PFSK-1 (cell line): Measurements from ENCODE around the gene PITHD1.

Source experiments
- FOXP2 ChIP-seq: optimal IDR thresholded peaks from 2 replicates; pipeline ENCODE3; 2011; ENCODE audit warnings: borderline replicate concordance, control low read depth, inconsistent platforms; ENCODE audit not compliant: insufficient read depth; ENCODE audit errors: extremely low read length, extremely low read depth
- POLR2AphosphoS5 ChIP-seq: IDR thresholded peaks from 2 replicates; pipeline ENCODE4 v1.6.1; 2012; ENCODE audit warnings: low read depth, mild to moderate bottlenecking, control low read depth, low read length, moderate library complexity
- REST ChIP-seq, 2 experiments: IDR thresholded peaks; 2 replicates each; pipeline versions ENCODE4 v1.6.1 to v1.8.0; 2011 to 2012; ENCODE audit warnings: low read depth in 2 of 2, low read length in 2 of 2, control low read depth in 1 of 2, inconsistent platforms in 1 of 2, mild to moderate bottlenecking in 1 of 2, moderate library complexity in 1 of 2; ENCODE audit not compliant: insufficient read depth in 1 of 2
- SIN3A ChIP-seq: IDR thresholded peaks from 2 replicates; pipeline ENCODE4 v1.6.1; 2012; ENCODE audit warnings: mild to moderate bottlenecking, low read length, moderate library complexity, borderline replicate concordance; ENCODE audit not compliant: insufficient read depth
- TAF1 ChIP-seq: IDR thresholded peaks from 2 replicates; pipeline ENCODE4 v1.6.1; 2012; ENCODE audit warnings: low read length, control low read depth, borderline replicate concordance; ENCODE audit not compliant: insufficient read depth

Gene PITHD1

GRCh38 chr1:23774174-23774880 lies 3.9 kb upstream of the PITHD1 start:
- TF ChIP-seq TAF1 (no peak), SIN3A (no peak), FOXP2 (no peak), POLR2AphosphoS5 (no peak)

DNA sequence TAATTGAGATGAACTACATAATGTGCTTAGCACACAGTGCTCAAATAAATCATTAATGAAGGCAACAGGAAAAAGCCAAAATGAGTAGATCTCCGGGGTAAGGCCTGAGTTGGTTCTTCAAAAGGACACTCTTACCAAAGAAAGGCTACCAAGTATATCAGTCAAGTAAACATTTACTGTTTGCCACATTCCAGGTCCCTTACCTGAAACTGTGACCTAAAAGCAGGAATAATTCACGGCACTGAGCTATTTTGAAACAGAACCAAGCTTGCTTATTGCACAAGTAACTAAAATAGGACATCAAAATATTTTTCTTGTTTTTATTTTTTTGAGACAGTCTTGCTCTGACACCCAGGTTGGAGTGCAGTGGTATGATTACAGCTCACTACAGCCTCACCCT lies 2.0 kb upstream of the PITHD1 start:
- TF ChIP-seq REST (IDR thresholded peaks at IDR 0.05; ENCODE audit: insufficient read depth in 1 of 2, low read depth in 2 of 2, low read length in 2 of 2) (no peak), TAF1 (no peak), SIN3A (no peak), POLR2AphosphoS5 (no peak), FOXP2 (no peak)

DNA sequence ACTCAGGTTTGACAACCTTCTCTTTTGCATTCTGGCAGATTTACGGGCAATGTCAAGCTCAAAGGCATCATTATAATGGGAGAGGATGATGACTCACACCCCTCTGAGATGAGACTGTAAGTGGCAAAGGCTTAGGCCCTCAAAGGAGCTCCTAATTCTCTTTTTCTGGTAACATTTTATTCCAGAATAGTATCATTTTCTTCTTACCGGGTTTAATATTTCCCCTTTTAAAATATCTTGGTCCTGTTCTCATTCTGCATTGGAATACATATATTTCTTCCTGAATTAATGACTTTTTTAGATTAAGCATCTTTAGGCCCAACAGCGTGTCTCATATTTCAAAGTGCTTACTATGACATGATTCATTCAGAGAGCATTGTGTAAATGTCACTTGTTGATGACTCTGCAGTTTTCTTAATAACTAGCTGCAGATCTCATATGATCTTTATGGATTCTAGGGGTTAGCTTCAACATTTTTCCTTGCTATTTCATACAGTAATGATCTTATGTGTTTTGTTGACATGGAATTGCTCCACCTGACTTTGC lies 1.7 kb downstream of the PITHD1 start:
- no peak for TF ChIP-seq REST (IDR thresholded peaks at IDR 0.05; ENCODE audit: insufficient read depth in 1 of 2, low read depth in 2 of 2, low read length in 2 of 2)
- TF ChIP-seq FOXP2: no peak
- no peak for TF ChIP-seq SIN3A
- TF ChIP-seq POLR2AphosphoS5: no peak
- TF ChIP-seq TAF1: no peak

DNA sequence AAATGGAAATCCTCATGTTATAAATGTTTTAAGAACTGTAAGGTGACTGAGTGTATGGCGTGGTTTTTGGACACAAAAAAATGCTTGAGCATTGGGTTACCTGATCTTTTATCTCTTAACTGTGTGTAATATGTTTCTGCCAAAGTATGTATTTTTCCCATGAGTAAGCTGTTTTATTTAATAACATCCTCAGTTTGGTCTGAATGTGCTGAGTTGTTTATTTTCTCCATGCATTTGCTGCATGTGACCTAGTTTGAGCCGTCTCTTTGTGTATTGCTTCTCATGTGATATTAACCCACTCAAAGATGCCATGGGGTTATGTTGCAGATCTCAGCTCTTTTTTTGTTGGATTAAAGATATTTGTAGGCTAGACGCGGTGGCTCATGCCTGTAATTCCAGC lies 6.6 kb downstream of the PITHD1 start:
- TF ChIP-seq FOXP2 (no peak), SIN3A (no peak), POLR2AphosphoS5 (no peak), TAF1 (no peak), REST (IDR thresholded peaks at IDR 0.05; ENCODE audit: insufficient read depth in 1 of 2, low read depth in 2 of 2, low read length in 2 of 2) (no peak)

GRCh38 chr1:23787701-23788100 lies 9.5 kb downstream of the PITHD1 start:
- TF ChIP-seq FOXP2 (no peak), TAF1 (no peak), POLR2AphosphoS5 (no peak), REST (IDR thresholded peaks at IDR 0.05; ENCODE audit: insufficient read depth in 1 of 2, low read depth in 2 of 2, low read length in 2 of 2) (no peak), SIN3A (no peak)
